ENCODE results near the gene OR10H4. TPM values are rescaled to one million over a fixed set of nuclear protein-coding genes. Genes with fewer than 3 reads are reported as not detected.
"Not testable (repeated sequence)": the region's sequence is repeated elsewhere in the genome, so short reads cannot be mapped to it uniquely, and the experiment has no call there.

The OR10H4 gene
- total RNA-seq, 1 experiment from 2014 or later, result not detected

- no peaks in the 10 kb centered on the region for H3K4me1 ChIP-seq (ENCODE audit: control insufficient read depth, insufficient read depth, low read length)
- BruUV-seq (replicated peaks), result no TSS peak
- no peak for DNase-seq (ENCODE audit: low read depth, low spot score)
Observed at GRCh38 chr19:15971224-15971780, 22.5 kb downstream of the OR10H4 start.

GRCh38 chr19:15972043-15972442, 23.2 kb downstream of the OR10H4 start:
- ATAC-seq; H3K27ac ChIP-seq (ENCODE audit: low read length); in situ Hi-C loops (cut with HindIII; ENCODE audit: low pct_unique_long_range_greater_than_20kb, low sequenced_read_pairs); H3K27me3 ChIP-seq (ENCODE audit: control insufficient read depth, insufficient read depth, low read length); intact Hi-C loops (cut with micrococcal nuclease; ENCODE audit: unreplicated experiment); H3K4me3 ChIP-seq (ENCODE audit: low read depth in 2 of 2, low read length in 2 of 2); H3K4me1 ChIP-seq (ENCODE audit: control insufficient read depth, insufficient read depth, low read length); H3K36me3 ChIP-seq (ENCODE audit: control insufficient read depth, insufficient read depth, low read length); CTCF ChIA-PET; DNase-seq (ENCODE audit: low read depth, low spot score); BruUV-seq (replicated peaks); POLR2A ChIA-PET; H3K9me3 ChIP-seq (ENCODE audit: control insufficient read depth, insufficient read depth, low read depth, low read length): not testable (repeated sequence)

More at GRCh38 chr19:15971224-15971780, 22.5 kb downstream of the OR10H4 start:
- TF ChIP-seq SIN3A (IDR thresholded peaks at IDR 0.05; ENCODE audit: borderline replicate concordance, insufficient read depth, low read depth, low read length) (no peak), CTCF (IDR thresholded peaks at IDR 0.05) (peak; percentile 19), TCF7L2 (IDR thresholded peaks at IDR 0.05; ENCODE audit: low read depth, low read length) (peak; percentile 56; the same call in 1 of the 2 replicates)
- H3K9me3 ChIP-seq (ENCODE audit: control insufficient read depth, insufficient read depth, low read depth, low read length), result no peaks in the 10 kb centered on the region
- no peak for ATAC-seq
- CTCF ChIA-PET, result no interaction called here
- intact Hi-C loops (cut with micrococcal nuclease; ENCODE audit: unreplicated experiment), result no loop called here
- POLR2A ChIA-PET, result no interaction called here
- H3K27me3 ChIP-seq (ENCODE audit: control insufficient read depth, insufficient read depth, low read length), result no peaks in the 10 kb centered on the region; the same call in 1 of the 2 replicates
- H3K36me3 ChIP-seq (ENCODE audit: control insufficient read depth, insufficient read depth, low read length), result no peaks in the 10 kb centered on the region
- no peak overlapping the region for H3K27ac ChIP-seq (ENCODE audit: low read length)
- no peak overlapping the region for H3K4me3 ChIP-seq (ENCODE audit: low read depth in 2 of 2, low read length in 2 of 2)
- in situ Hi-C loops (cut with HindIII; ENCODE audit: low pct_unique_long_range_greater_than_20kb, low sequenced_read_pairs), result no loop called here

- ChIA-PET CTCF (no interaction called here), POLR2A (no interaction called here)
- in situ Hi-C loops (cut with HindIII; ENCODE audit: low pct_unique_long_range_greater_than_20kb, low sequenced_read_pairs) (no loop called here), intact Hi-C loops (cut with micrococcal nuclease; ENCODE audit: unreplicated experiment) (no loop called here)
- H3K36me3 ChIP-seq (ENCODE audit: control insufficient read depth, insufficient read depth, low read length), result no peaks in the 10 kb centered on the region
- no peaks in the 10 kb centered on the region for H3K9me3 ChIP-seq (ENCODE audit: control insufficient read depth, insufficient read depth, low read depth, low read length)
- no peak overlapping the region for H3K27ac ChIP-seq (ENCODE audit: low read length)
- BruUV-seq (replicated peaks), result no TSS peak
- ATAC-seq (no peak), DNase-seq (ENCODE audit: low read depth, low spot score) (no peak)
- H3K27me3 ChIP-seq (ENCODE audit: control insufficient read depth, insufficient read depth, low read length), result peaks cover 2% of the 10 kb centered on the region; the same call in 1 of the 2 replicates
- no peaks in the 10 kb centered on the region for H3K4me1 ChIP-seq (ENCODE audit: control insufficient read depth, insufficient read depth, low read length)
- H3K4me3 ChIP-seq (ENCODE audit: low read depth in 2 of 2, low read length in 2 of 2), result no peak overlapping the region
- no peak for TF ChIP-seq TCF7L2 (IDR thresholded peaks at IDR 0.05; ENCODE audit: low read depth, low read length)
- TF ChIP-seq POLR2AphosphoS5 (IDR thresholded peaks at IDR 0.05; ENCODE audit: low read depth, low read length), result no peak
- no peak for TF ChIP-seq REST (IDR thresholded peaks at IDR 0.05; ENCODE audit: insufficient read depth in 1 of 2, low read depth in 2 of 2, low read length in 1 of 2)
- TF ChIP-seq SIN3A (IDR thresholded peaks at IDR 0.05; ENCODE audit: borderline replicate concordance, insufficient read depth, low read depth, low read length), result no peak
- no peak for TF ChIP-seq CTCF (IDR thresholded peaks at IDR 0.05)
Observed at GRCh38 chr19:15974856-15975255, 26.0 kb downstream of the OR10H4 start.
